Endothelial cell of umbilical vein (primary cell): Measurements from ENCODE around the gene SLC25A21. TPM values are rescaled to one million over a fixed set of nuclear protein-coding genes. Genes with fewer than 3 reads are reported as not detected.

Experiments used
- BruUV-seq: library from RNA; stranded (reverse); fragments of 400-500 nt; replicated peaks from 2 replicates; lab custom pipeline; 2021; lab: Mats Ljungman, UMichigan
- CTCF ChIA-PET: fragments of 300-600, 350-600 bp; sonication (Branson Sonifier 250); formaldehyde crosslinking; loops from one replicate; lab custom pipeline; 2021; ENCODE audit warnings: antibody characterized with exemption, inconsistent platforms; lab: Charles Lee
- POLR2A ChIA-PET: fragments of 300-600, 350-600 bp; sonication (Branson Sonifier 250); formaldehyde crosslinking; loops from one replicate; lab custom pipeline; 2021; ENCODE audit warnings: antibody characterized with exemption, inconsistent platforms; lab: Charles Lee
- DNase-seq: peaks from one replicate; pipeline ENCODE4 v3.0.0-alpha.2; 2011; ENCODE audit warnings: low read depth, low spot score
- FAIRE-seq: peaks from 2 replicates; lab custom pipeline; 2011; peaks lifted over from hg19 to GRCh38; lab: Jason Lieb, UNC
- H2AFZ ChIP-seq: 2 replicates; pipeline ENCODE4 v1.6.0; 2012; ENCODE audit warnings: low read depth, low read length, control low read depth, inconsistent platforms
- H3K27ac ChIP-seq: 2 replicates; pipeline ENCODE4 v1.5.1; 2011; ENCODE audit warnings: low read depth, mild to moderate bottlenecking, control low read depth, low read length, moderate library complexity; ENCODE audit not compliant: insufficient read depth
- H3K27me3 ChIP-seq, 2 experiments: 2 replicates each; pipeline versions ENCODE4 v1.6.0 to v1.6.1; 2011; ENCODE audit warnings: low read length in 2 of 2, mixed read lengths in 1 of 2; ENCODE audit not compliant: control insufficient read depth in 2 of 2, insufficient read depth in 2 of 2
- H3K36me3 ChIP-seq, 2 experiments: 2 replicates in 1 of 2; 3 replicates in 1 of 2; pipeline ENCODE4 v1.5.1; 2011; ENCODE audit warnings: low read length in 2 of 2, mild to moderate bottlenecking in 1 of 2, moderate library complexity in 1 of 2; ENCODE audit not compliant: control insufficient read depth in 2 of 2, insufficient read depth in 2 of 2; ENCODE audit errors: extremely low read depth in 1 of 2
- H3K4me1 ChIP-seq: 3 replicates; pipeline ENCODE4 v1.5.1; 2011; ENCODE audit warnings: mild to moderate bottlenecking, low read length; ENCODE audit not compliant: control insufficient read depth, insufficient read depth; ENCODE audit errors: extremely low read depth
- H3K4me2 ChIP-seq: 2 replicates; pipeline ENCODE4 v1.6.1; 2011; ENCODE audit warnings: low read length, control low read depth, mixed read lengths; ENCODE audit not compliant: insufficient read depth
- H3K4me3 ChIP-seq, 3 experiments: fragments of 200-600 bp in 1 of 3; sonication (generic), shearing (Covaris generic) in 1 of 3; replicated peaks in 1 of 3; 2 replicates each; pipeline ENCODE4 v1.5.1; 2011 to 2016; ENCODE audit warnings: control low read depth in 3 of 3, low read length in 3 of 3, mild to moderate bottlenecking in 2 of 3, inconsistent platforms in 1 of 3, low read depth in 1 of 3, moderate library complexity in 1 of 3; ENCODE audit not compliant: insufficient read depth in 1 of 3
- H3K79me2 ChIP-seq: 2 replicates; pipeline ENCODE4 v1.6.0; 2012; ENCODE audit warnings: low read length, inconsistent platforms; ENCODE audit not compliant: control insufficient read depth, insufficient read depth
- H3K9ac ChIP-seq: replicated peaks from 2 replicates; pipeline ENCODE3; 2011; ENCODE audit warnings: low read length, control low read depth; ENCODE audit not compliant: insufficient read depth; ENCODE audit errors: extremely low read depth
- H3K9me1 ChIP-seq: replicated peaks from 3 replicates; pipeline ENCODE4 v1.6.0; 2011; ENCODE audit warnings: mild to moderate bottlenecking, low read length; ENCODE audit not compliant: control insufficient read depth, insufficient read depth; ENCODE audit errors: extremely low read depth
- H3K9me3 ChIP-seq: replicated peaks from 2 replicates; pipeline ENCODE4 v1.5.1; 2012; ENCODE audit warnings: low read length, inconsistent platforms; ENCODE audit not compliant: control insufficient read depth, insufficient read depth
- H4K20me1 ChIP-seq: replicated peaks from 2 replicates; pipeline ENCODE3; 2011; ENCODE audit warnings: mild to moderate bottlenecking, low read length; ENCODE audit not compliant: control insufficient read depth, insufficient read depth; ENCODE audit errors: extremely low read depth
- EZH2 ChIP-seq: IDR thresholded peaks from 2 replicates; pipeline ENCODE4 v1.6.1; 2012; ENCODE audit warnings: borderline replicate concordance, low read depth, mild to moderate bottlenecking, moderate library complexity, low read length, inconsistent platforms; ENCODE audit not compliant: severe bottlenecking
- FOS ChIP-seq: IDR thresholded peaks from 2 replicates; pipeline ENCODE4 v1.6.1; 2011; ENCODE audit warnings: mild to moderate bottlenecking, low read length, moderate library complexity, borderline replicate concordance; ENCODE audit not compliant: insufficient read depth
- GATA2 ChIP-seq: IDR thresholded peaks from 2 replicates; pipeline ENCODE4 v1.7.0; 2011; ENCODE audit warnings: low read depth, mild to moderate bottlenecking, moderate library complexity, mixed read lengths, low read length; ENCODE audit not compliant: insufficient read length, insufficient read depth
- JUN ChIP-seq: IDR thresholded peaks from 2 replicates; pipeline ENCODE4 v1.6.1; 2011; ENCODE audit warnings: borderline replicate concordance, low read depth; ENCODE audit not compliant: insufficient read length, insufficient read depth
- MAX ChIP-seq: IDR thresholded peaks from 2 replicates; pipeline ENCODE4 v1.6.1; 2011; ENCODE audit not compliant: insufficient read depth, insufficient read length
- MYC ChIP-seq: IDR thresholded peaks from one replicate; pipeline ENCODE4 v1.6.1; 2011; ENCODE audit warnings: mild to moderate bottlenecking, low read depth, low read length
- POLR2A ChIP-seq: IDR thresholded peaks from 2 replicates; pipeline ENCODE4 v1.6.1; 2012; ENCODE audit warnings: low read depth, mild to moderate bottlenecking, control low read depth, low read length
- POLR2AphosphoS5 ChIP-seq: IDR thresholded peaks from 2 replicates; pipeline ENCODE4 v1.6.1; 2012; ENCODE audit warnings: low read depth, mild to moderate bottlenecking, control low read depth, low read length, moderate library complexity; ENCODE audit not compliant: insufficient read depth
- dilution Hi-C: fragments of 300-500 bp; cut with MboI; formaldehyde crosslinking; loops from one replicate; pipeline ENCODE4 v1.15.0; 2019; ENCODE audit warnings: low sequenced_read_pairs; ENCODE audit not compliant: extremely low pct_ligation_motif_present
- intact Hi-C: fragments of 100-400 bp; cut with micrococcal nuclease; formaldehyde crosslinking; loops from one replicate; pipeline ENCODE4 v1.10.0; 2022
- polyA plus RNA-seq, 4 experiments: library from polyadenylated mRNA; depleted of rRNA in 3 of 4; stranded (reverse) in 3 of 4; unstranded in 1 of 4; fragments of >200 nt; gene quantifications; 2 replicates each; pipeline versions ENCODE4 v1.2.1 to v1.2.3, GENCODE V29; 2011 to 2012; ENCODE audit warnings: missing spikeins in 1 of 4
- total RNA-seq: library from RNA; stranded (reverse); gene quantifications from 2 replicates; pipeline ENCODE4 v1.2.3, GENCODE V29; 2021
- TF ChIP-seq, protein P1 (sequence below), 2 donors: IDR thresholded peaks; 1 replicate in 1 of 2; 2 replicates in 1 of 2; pipeline ENCODE4 v1.5.1; 2011; ENCODE audit warnings: low read length in 2 of 2, mild to moderate bottlenecking in 2 of 2, moderate library complexity in 2 of 2, control low read depth in 1 of 2, inconsistent platforms in 1 of 2, low read depth in 1 of 2; ENCODE audit not compliant: insufficient read depth in 1 of 2; ENCODE audit errors: extremely low read depth in 1 of 2

Gene SLC25A21
- total and polyA plus RNA-seq, 2 donors (not counting 3 experiments of a cell fraction or from before 2014, with no cell fraction given) = 0.98 to 1.4 TPM

GRCh38 chr14:36967892-36968555, 204.4 kb downstream of the SLC25A21 start:
- no peaks in the 10 kb centered on the region for H3K79me2 ChIP-seq
- H3K9me1 ChIP-seq = no peaks in the 10 kb centered on the region
- no peaks in the 10 kb centered on the region for H3K9me3 ChIP-seq
- no peak for TF ChIP-seq MAX
- TF ChIP-seq EZH2 = no peak
- TF ChIP-seq POLR2AphosphoS5 = no peak
- TF ChIP-seq, protein P1, sequence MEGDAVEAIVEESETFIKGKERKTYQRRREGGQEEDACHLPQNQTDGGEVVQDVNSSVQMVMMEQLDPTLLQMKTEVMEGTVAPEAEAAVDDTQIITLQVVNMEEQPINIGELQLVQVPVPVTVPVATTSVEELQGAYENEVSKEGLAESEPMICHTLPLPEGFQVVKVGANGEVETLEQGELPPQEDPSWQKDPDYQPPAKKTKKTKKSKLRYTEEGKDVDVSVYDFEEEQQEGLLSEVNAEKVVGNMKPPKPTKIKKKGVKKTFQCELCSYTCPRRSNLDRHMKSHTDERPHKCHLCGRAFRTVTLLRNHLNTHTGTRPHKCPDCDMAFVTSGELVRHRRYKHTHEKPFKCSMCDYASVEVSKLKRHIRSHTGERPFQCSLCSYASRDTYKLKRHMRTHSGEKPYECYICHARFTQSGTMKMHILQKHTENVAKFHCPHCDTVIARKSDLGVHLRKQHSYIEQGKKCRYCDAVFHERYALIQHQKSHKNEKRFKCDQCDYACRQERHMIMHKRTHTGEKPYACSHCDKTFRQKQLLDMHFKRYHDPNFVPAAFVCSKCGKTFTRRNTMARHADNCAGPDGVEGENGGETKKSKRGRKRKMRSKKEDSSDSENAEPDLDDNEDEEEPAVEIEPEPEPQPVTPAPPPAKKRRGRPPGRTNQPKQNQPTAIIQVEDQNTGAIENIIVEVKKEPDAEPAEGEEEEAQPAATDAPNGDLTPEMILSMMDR (IDR thresholded peaks at IDR 0.05; ENCODE audit: extremely low read depth in 1 of 2, insufficient read depth in 1 of 2, low read depth in 1 of 2, low read length in 2 of 2) = no peak
- no peak for TF ChIP-seq FOS
- TF ChIP-seq POLR2A = no peak
- no peak for TF ChIP-seq MYC
- TF ChIP-seq GATA2 = no peak
- no peak for TF ChIP-seq JUN
- intact Hi-C loops = no loop called here
- H3K27me3 ChIP-seq = no peaks in the 10 kb centered on the region
- no peaks in the 10 kb centered on the region for H3K4me1 ChIP-seq
- DNase-seq (no peak), FAIRE-seq (no peak)
- H3K4me3 ChIP-seq = no peak overlapping the region
- no peak overlapping the region for H3K4me2 ChIP-seq
- dilution Hi-C loops = no loop called here
- H3K27ac ChIP-seq = no peak overlapping the region
- H3K36me3 ChIP-seq = no peaks in the 10 kb centered on the region
- H2AFZ ChIP-seq = no peak overlapping the region
- H3K9ac ChIP-seq = no peak overlapping the region
- POLR2A ChIA-PET = no interaction called here
- CTCF ChIA-PET = interaction anchor here (1.9 to 2.7 kb wide), 2 partner anchors 26 to 182 kb away, joined by 6 to 12 read pairs; no protein-coding TSS in a partner anchor
- no peaks in the 10 kb centered on the region for H4K20me1 ChIP-seq
- no TSS peak for BruUV-seq
